Nephron progenitor cell (in vitro differentiated cells): Measurements from ENCODE around the gene PELI1.
A peak's percentile ranks its signal among the peaks of the same experiment; 100 is the strongest.

Experiments
- DNase-seq: peaks from one replicate; pipeline ENCODE4 v3.0.0; 2021
- H3K27ac Mint-ChIP-seq: 2 replicates; pipeline ENCODE4 v1.8.0; 2021; ENCODE audit warnings: mild to moderate bottlenecking, moderate library complexity, mixed read lengths
- H3K27me3 Mint-ChIP-seq: 2 replicates; pipeline ENCODE4 v1.8.0; 2021; ENCODE audit warnings: mild to moderate bottlenecking, low read depth, mixed read lengths; ENCODE audit not compliant: poor library complexity
- H3K36me3 Mint-ChIP-seq: 2 replicates; pipeline ENCODE4 v1.8.0; 2021; ENCODE audit warnings: low read depth, mixed read lengths
- H3K4me1 Mint-ChIP-seq: 2 replicates; pipeline ENCODE4 v1.8.0; 2021; ENCODE audit warnings: mixed read lengths
- H3K4me3 Mint-ChIP-seq: 2 replicates; pipeline ENCODE4 v1.8.0; 2021; ENCODE audit warnings: mild to moderate bottlenecking, moderate library complexity, mixed read lengths
- H3K9me3 Mint-ChIP-seq: 2 replicates; pipeline ENCODE4 v1.8.0; 2021; ENCODE audit warnings: mild to moderate bottlenecking, moderate library complexity, mixed read lengths
- TF ChIP-seq, protein P1 (sequence below): fragments of 200-600 bp; sonication (generic); IDR thresholded peaks from 2 replicates; pipeline ENCODE4 v1.5.0; 2021; ENCODE audit warnings: antibody characterized with exemption

Gene PELI1

DNA sequence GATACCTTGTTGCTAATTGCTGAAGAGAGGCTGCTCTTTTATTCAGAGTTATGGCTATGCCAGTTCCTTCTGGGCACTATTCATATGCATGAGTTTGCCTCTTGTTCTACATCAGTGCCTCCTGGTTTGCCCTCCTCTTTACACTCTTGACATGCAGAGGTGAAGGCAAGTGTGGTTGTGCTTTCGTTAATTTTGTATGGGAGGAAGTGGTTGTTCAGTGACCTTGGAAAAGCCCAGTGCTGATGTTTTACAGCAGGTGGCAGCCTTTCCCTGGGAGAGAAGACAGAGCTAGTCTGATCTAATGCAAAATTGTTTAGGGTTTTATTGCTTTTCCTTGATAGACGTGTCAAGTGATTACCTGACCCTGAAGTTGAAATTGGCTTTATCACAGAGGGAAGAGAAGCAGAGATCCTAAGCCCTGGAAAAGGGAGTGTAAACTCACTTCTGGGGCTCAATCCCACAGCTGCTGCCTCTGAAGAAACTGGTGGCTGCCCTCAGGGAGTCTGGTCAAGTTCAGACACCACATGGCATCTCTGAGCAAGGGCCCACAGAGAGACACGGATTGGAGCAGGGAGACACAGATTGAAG is 94.5 kb downstream of the PELI1 start:
- peaks cover 12% of the 10 kb centered on the region for H3K4me1 Mint-ChIP-seq
- TF ChIP-seq, protein P1, sequence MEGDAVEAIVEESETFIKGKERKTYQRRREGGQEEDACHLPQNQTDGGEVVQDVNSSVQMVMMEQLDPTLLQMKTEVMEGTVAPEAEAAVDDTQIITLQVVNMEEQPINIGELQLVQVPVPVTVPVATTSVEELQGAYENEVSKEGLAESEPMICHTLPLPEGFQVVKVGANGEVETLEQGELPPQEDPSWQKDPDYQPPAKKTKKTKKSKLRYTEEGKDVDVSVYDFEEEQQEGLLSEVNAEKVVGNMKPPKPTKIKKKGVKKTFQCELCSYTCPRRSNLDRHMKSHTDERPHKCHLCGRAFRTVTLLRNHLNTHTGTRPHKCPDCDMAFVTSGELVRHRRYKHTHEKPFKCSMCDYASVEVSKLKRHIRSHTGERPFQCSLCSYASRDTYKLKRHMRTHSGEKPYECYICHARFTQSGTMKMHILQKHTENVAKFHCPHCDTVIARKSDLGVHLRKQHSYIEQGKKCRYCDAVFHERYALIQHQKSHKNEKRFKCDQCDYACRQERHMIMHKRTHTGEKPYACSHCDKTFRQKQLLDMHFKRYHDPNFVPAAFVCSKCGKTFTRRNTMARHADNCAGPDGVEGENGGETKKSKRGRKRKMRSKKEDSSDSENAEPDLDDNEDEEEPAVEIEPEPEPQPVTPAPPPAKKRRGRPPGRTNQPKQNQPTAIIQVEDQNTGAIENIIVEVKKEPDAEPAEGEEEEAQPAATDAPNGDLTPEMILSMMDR = peak; percentile 68
- peak overlapping the region; percentile 3 for H3K27ac Mint-ChIP-seq
- no peaks in the 10 kb centered on the region for H3K36me3 Mint-ChIP-seq
- peak; percentile 45 for DNase-seq
- H3K4me3 Mint-ChIP-seq = no peak overlapping the region
- H3K27me3 Mint-ChIP-seq = peaks cover 14% of the 10 kb centered on the region
- no peaks in the 10 kb centered on the region for H3K9me3 Mint-ChIP-seq

DNA sequence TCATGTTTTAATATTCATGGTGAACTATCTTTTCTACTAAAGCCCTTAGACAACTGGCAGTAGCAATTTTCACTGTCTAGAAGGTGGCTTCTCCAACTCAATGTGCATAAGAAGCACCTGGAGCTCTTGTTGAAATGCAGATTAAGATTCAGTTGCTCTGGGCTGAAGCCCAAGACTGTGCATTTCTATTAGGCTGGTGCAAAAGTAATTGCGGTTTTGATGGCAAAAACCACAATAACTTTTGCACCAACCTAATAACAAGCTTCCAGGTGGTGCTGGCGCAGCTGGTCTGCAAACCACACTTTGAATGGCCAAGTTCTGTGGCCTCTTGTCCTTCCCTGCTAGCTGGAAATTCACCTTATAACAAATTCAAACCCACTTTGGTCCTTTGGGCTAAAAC is 98.3 kb downstream of the PELI1 start:
- Mint-ChIP-seq H3K4me1 (peaks cover 6% of the 10 kb centered on the region), H3K36me3 (no peaks in the 10 kb centered on the region), H3K27me3 (peaks cover 14% of the 10 kb centered on the region), H3K9me3 (peaks cover 8% of the 10 kb centered on the region), H3K27ac (no peak overlapping the region), H3K4me3 (no peak overlapping the region)
- TF ChIP-seq, protein P1 = no peak
- DNase-seq = no peak
